HEK293T (cell line): ENCODE data around the gene KRT13.

ENCODE experiments used
- BHLHE40 ChIP-seq: fragments of 450-650 bp; IDR thresholded peaks from 2 replicates; pipeline ENCODE4 v1.6.1; 2016; ENCODE audit warnings: mild to moderate bottlenecking, moderate library complexity, borderline replicate concordance
- FOXA1 ChIP-seq: fragments of 450-650 bp; IDR thresholded peaks from 2 replicates; pipeline ENCODE4 v1.6.1; 2016; ENCODE audit warnings: mild to moderate bottlenecking
- HDGF ChIP-seq: fragments of 450-650 bp; IDR thresholded peaks from 2 replicates; pipeline ENCODE4 v1.6.1; 2017; ENCODE audit warnings: antibody characterized with exemption, borderline replicate concordance
- LEF1 ChIP-seq: fragments of 450-650 bp; IDR thresholded peaks from 2 replicates; pipeline ENCODE4 v1.6.1; 2017; ENCODE audit warnings: mild to moderate bottlenecking, borderline replicate concordance
- NFRKB ChIP-seq: fragments of 450-650 bp; IDR thresholded peaks from 2 replicates; pipeline ENCODE4 v1.6.1; 2016; ENCODE audit warnings: mild to moderate bottlenecking, moderate library complexity
- SP1 ChIP-seq: fragments of 450-650 bp; IDR thresholded peaks from 2 replicates; pipeline ENCODE4 v1.6.1; 2017
- TARDBP ChIP-seq: fragments of 450-650 bp; IDR thresholded peaks from 2 replicates; pipeline ENCODE4 v1.6.1; 2016
- ZNF384 ChIP-seq: fragments of 450-650 bp; IDR thresholded peaks from 2 replicates; pipeline ENCODE4 v1.6.1; 2016

GRCh38 chr17:41531993-41532392 lies 26.6 kb upstream of the KRT13 start:
- TF ChIP-seq LEF1 (no peak), FOXA1 (no peak), TARDBP (no peak), ZNF384 (no peak), HDGF (no peak), NFRKB (no peak), SP1 (no peak), BHLHE40 (no peak)
